GM19193 (cell line): ENCODE results near the gene MICA.
A peak's percentile ranks its signal among the peaks of the same experiment; 100 is the strongest.

Experiments
- POLR2A ChIP-seq: IDR thresholded peaks from 4 replicates; pipeline ENCODE4 v1.6.1; 2011; ENCODE audit not compliant: insufficient read depth, insufficient read length; ENCODE audit errors: extremely low read depth

Gene MICA

DNA sequence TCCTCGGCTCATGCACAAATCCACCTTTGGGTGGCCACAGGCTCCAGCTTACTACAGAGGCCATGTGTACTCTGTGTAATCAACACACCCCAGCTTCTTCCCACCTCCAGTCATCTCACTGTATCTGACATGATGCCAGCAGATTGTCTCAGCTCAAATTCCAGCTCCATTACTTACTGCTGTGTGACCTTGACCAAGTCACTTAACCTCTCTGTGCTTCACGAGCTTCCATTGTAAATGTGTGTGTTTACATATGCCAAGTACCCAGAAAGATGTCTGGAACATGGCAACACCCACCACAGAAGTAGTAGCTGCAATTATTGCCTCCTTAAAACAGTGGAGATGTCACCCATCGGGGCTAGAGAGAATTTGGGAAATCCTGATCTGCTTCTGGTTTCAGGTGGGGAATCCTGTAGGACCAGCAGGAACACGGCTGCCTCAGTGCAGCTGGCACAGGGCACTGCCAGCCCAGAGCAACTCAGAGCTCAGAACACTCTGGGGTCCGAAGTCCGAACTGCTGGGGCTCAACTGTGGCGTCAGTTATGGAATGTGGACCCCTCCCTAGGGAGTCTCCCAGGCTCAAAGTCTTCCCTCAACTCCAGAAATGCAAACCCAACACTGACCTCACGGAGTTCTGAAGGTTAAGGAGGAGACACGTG lies 25.2 kb upstream of the MICA start:
- TF ChIP-seq POLR2A = no peak

GRCh38 chr6:31378721-31379103 lies 24.7 kb upstream of the MICA start:
- TF ChIP-seq POLR2A = no peak

DNA sequence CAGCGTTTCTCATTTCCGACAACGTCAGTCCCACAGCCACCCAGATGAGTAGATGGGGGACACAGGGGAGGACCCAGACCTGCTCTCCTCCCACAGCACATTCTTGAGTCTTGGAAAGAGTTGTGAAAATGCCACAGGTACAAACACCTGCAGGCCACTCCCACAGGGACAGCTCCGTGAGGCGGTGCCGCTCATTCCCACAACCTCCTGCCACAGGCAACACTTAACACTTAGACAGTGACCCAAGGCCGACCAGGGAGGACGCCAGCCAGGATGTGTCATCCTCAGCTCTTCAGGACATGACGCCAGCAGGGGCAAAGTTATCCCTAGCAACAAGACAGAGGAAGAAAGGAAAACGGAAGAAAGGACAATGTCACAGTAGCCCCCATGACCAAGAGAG lies 23.5 kb upstream of the MICA start:
- TF ChIP-seq POLR2A = no peak

DNA sequence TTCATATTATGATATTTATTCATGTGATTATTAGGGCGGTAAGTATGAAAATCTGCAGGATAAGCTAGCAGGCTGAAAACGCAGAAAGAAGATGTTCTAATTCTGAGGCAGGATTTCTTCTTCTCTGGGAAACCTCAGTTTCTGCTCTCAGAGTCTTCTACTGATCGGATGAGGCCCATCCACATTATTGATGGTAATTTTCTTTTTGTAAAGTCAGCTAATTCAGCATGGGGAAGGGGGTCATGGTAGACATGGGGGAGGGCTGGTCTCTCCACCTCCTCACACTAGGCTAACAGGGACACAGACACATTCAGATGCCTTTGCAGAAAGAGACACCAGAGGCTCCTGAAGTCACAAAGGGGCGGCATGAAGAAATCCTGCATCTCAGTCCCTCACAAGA lies 21.7 kb upstream of the MICA start:
- TF ChIP-seq POLR2A = no peak

DNA sequence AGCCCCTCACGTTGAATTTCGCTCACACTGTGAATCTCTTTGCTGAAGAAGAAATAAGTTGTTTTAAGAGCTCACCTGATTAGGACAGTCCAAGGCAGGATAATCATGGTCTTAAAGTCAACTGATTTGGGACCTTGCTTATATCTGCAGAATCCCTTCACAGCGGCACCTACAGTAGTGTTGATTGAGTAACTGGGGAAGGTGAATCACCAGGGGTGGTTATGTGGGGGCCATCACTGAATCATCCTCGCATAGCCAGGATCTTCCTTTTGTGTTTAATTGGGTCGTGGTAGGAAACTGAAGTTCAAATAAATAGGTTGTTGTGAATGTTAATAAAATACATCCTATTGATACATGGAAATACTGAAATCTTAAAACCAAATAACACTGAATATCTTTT lies 20.2 kb upstream of the MICA start:
- no peak for TF ChIP-seq POLR2A

GRCh38 chr6:31385041-31385440 lies 18.4 kb upstream of the MICA start:
- no peak for TF ChIP-seq POLR2A

DNA sequence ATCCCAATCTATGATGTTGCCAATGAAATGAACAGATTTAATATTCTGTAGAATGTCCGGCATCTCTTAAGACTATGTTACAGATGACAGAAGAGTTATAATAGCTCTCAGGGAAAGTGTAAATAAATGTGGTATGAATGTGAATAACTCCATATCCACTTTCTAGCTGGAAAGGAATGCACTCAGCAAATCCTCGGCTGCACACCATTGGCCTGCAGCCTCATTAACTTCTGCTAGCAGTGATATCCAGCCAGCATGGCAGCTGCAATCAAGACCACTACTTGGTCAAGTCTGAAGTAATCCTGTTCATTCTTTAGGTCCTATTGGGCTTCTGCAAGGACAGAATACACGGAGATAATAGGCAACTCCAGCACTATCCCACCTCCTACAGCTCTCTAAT lies 17.3 kb upstream of the MICA start:
- TF ChIP-seq POLR2A = no peak

- TF ChIP-seq POLR2A = no peak
Observed at GRCh38 chr6:31386977-31387376, 16.4 kb upstream of the MICA start.

DNA sequence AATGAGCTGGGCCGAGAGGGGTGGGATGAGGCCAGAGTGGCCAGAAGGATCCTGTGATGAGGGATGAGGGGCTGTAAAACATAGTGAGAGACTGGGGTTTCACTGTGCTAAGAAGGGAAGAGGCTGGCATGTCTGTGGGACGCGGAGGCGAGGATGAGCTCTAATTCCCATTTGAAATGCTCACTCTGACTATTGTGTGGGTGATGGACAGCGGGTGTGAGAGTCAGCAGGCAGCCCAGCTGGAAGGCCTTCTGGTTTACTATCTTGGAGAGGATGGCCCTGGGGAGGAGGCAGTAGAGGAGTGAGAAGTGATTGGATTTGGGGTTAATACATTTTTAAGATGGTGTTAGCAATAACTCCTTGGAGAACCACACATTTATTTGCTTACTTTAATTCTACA lies 9.5 kb upstream of the MICA start:
- no peak for TF ChIP-seq POLR2A

DNA sequence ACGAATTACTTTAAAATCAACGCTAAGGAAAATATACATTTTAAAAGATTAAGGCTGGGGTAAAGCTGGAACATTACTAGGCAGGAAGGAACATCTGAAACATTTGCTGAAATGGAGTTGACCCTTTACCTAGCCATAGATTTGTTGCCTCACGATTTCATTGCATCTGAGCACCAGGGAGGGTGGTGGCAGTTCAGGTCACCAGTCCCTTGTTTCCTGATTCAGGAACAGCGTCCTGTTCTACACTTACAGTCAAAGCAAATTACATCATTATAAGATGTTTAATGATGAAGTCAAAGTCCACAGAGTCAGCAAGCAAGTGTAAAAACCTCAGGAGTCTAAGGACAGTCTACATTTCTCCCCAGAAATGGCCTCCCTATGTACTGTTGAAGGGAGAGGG lies 9.0 kb upstream of the MICA start:
- no peak for TF ChIP-seq POLR2A

DNA sequence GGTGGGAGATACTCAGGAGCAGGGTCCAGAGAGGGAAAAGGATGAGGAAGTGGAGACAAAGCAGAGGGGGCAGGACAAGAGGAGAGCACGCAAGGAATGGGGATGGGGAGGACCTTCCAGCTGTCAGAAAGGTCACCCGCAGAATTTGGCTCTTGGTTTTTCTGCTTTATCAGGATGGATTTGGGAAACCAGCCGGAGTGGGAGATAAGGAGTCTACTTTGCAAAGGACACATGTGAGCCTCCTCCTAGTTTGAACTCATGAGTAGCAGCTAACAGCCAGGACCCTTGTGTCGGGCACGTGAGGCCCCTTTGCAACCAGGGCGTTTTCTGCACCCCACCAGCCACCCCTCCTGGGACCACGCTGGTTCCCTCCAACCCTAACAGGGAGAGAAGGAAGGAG lies 7.6 kb upstream of the MICA start:
- TF ChIP-seq POLR2A = no peak

DNA sequence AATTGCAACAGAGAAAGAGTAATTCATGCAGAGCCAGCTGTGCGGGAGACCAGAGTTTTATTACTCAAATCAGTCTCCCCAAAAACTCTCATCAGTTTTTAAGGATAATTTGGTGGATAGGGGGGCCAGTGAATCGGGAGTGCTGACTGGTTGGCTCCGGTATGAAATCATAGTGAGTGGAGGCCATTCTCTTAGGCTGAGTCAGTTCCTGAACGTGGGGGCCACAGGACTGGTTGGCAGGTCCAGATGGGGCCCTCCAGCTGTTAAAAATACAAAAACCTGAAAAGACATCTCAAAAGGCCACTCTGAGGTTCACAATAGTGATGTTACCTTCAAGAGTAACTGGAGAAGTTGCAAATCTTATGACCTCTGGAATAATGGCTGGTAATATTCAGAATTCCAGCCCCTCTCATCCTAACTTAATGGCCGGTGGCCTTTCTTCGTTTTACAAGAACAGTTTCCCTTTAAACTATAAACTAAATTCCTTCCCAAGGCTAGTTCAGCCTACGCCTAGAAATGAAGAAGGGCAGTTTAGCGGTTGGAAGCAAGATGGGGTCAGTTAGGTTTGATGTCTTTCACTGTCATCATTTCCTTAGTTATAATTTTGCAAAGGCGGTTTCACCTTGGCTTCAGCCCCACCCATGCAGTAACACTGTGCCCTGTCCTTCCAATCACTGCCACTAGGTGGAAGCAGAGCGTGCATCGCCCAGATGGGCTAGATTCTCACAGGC lies 6.8 kb upstream of the MICA start:
- TF ChIP-seq POLR2A = no peak

DNA sequence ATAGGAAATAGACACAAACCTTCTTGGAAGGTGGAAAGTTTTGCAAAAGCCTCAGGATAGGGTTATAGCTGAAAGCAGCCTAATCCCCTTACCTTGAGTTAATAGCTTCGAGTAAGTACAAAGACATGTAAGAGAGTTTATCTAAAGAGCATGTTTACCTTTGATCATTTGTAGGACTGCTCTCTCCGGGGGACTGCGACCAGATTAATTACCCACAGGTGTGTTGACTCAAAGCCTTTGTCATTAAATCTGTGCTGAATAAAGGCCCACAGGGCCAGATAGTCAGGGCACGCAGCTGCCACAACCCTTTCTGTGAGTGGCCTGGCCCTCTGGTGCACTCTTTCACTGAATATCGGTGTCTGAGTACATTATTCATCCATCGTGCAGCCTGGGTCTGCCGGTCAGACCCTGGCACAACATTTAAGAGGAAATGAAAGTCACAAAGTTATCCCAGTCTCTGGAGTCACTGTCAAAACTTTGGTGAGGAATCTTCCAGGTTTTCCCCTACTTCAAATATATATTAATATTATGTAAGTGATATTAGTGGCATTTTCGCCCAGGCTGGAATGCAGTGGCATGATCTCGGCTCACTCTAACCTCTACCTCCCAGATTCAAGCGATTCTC lies 5.4 kb upstream of the MICA start:
- TF ChIP-seq POLR2A = no peak

- no peak for TF ChIP-seq POLR2A
Observed at GRCh38 chr6:31399589-31400466, 3.6 kb upstream of the MICA start.

- TF ChIP-seq POLR2A = peak; percentile 68
Observed at GRCh38 chr6:31400467-31401289, 2.7 kb upstream of the MICA start.

GRCh38 chr6:31401403-31401802 lies 2.0 kb upstream of the MICA start:
- no peak for TF ChIP-seq POLR2A
